NCI-H1417 treated with DMSO at 0.1 percent for 48 hours (cell line): ENCODE results near the gene SUCLG2.

Experiments
- DNase-seq: peaks from one replicate; lab custom pipeline; 2025; lab: John Stamatoyannopoulos, UW

SUCLG2 gene

DNA sequence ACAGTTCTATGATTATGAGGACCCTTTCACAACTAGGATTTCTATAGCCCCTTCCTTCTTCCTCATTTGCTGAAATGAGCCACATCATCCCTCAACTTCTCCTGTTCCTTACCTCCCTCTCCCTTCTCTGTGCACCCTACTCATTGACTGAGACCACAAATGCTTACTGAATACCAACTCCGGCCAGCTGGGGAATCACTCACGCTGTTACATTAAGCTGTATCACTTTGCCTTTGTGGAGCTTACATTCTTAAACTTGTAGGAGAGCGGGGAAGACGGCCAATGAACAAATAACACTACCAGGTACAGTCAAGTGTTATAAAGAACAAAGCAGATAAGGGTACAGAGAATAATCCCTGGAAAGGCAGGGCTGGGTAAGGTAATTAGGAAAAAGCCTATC lies 5.7 kb downstream of the SUCLG2 start:
- no peak for DNase-seq

DNA sequence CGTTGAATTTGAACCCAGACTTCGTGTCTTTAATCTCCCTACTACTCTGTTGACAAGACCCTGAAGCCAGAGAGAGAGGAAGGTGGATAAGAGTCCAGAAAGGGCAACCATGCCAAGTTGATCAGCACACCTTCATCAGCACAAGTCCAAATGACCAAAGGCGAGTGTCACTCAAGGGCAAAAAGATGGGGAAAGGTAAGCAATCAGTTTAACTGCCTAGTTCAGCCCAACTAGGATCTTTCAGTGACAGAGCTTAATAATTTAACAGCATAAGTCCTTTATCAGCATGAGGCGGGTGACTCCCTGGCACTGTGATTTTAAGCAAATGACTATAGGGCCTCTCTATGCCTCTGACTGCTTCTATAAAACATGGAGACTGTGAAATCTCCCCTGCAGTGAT lies 6.2 kb downstream of the SUCLG2 start:
- no peak for DNase-seq

DNA sequence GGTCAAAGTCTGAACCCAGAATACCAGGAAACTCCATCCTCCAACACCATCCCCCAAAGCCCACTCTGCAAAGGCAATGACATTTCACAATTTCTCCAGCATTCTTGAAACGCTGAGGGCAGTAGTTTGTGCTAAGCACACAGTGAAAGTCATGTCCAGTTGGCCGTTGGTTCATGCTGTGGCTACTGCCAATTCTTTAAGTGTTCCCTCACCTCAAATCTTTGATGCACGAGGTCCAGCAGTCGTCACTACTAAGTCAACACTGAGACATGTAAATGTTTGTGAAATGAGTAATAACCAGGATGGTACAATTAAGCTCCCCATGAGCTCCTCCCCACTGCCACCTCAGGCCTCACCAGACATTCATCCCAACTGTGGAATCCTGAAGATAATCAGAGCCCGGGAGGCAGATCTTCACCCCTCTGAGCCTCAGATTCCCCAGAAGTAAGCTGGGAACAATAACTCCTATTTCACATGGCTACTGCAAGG lies 7.0 kb downstream of the SUCLG2 start:
- no peak for DNase-seq

DNA sequence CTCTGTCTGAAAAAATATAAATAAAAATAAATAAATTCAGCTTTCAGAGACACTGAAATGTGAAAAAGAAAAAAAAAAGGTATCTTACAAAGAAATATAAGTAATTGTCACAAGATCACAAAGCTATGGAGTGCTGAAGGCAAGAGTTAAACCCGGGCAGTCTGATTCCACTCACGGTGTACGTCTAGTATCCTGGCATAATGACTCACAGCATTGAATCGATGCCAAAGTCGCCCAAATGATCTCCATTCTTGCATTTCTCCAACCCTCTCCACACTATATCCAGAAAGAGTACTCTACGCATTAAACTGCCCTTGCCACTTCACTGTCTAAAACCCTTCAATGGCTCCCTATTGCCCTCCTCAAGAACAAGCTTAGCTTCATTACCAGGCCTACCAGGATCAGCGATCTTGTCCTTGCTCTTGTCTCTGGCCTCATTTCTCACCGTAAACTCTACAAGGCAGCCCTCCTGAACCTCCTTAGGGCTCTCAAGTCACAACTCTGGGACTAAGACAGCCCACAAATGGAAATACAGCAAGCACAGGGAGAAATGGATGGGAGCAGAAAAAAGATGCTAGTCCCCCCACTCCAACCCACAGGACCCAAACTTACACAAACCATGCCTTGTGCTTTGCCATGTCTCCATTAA lies 7.7 kb downstream of the SUCLG2 start:
- no peak for DNase-seq

DNA sequence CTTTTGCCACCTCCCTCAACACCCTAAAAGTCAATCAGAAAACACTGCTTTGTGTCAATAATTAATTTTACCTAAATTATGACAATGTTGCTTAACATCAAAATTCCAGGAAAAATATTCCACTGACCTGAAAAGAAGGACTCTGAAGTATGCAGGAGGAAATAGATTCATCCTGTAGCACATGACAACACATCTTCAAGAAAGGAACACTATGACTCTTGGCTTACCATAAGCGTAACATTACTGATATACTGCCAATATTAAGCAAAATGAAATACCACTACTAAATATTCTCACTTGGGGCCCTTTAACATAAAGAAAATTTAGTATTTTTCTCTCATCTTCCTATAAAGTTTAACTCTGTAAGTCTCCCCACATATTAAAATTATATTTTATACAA lies 9.6 kb downstream of the SUCLG2 start:
- no peak for DNase-seq

DNA sequence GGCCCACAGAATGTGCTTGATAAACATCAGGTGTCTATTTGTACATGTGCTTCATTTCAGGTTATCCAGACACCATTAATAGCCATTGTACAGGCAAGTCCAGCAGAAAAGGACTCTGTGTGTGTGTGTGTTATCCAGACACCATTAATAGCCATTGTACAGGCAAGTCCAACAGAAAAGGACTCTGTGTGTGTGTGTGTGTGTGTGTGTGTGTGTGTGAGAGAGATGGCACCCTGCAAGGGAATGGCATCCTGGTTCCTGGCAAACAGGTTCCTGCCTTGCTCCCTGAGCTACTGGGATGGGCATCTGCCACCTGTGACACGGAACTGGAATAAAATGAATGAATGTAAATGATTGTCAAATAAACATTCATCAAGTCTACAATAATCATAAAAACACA lies 11.7 kb downstream of the SUCLG2 start:
- no peak for DNase-seq

DNA sequence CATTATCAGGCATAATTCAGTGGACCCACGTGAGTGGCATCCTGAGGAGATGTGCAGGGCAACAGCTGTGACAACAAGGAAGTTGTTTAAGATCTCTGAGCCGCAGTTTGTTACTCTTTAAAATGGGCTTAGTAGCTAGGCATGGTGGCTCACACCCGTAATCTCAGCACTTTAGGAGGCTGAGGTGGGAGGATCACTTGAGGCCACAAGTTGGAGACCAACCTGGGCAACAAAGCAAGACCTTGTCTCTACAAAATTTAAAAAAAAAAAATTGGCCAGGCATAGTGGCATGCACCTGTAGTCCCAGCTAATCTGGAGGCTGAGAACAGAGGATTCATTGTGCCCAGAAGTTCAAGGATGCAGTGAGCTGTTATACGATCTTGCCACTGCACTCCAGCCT lies 12.2 kb downstream of the SUCLG2 start:
- DNase-seq: no peak

DNA sequence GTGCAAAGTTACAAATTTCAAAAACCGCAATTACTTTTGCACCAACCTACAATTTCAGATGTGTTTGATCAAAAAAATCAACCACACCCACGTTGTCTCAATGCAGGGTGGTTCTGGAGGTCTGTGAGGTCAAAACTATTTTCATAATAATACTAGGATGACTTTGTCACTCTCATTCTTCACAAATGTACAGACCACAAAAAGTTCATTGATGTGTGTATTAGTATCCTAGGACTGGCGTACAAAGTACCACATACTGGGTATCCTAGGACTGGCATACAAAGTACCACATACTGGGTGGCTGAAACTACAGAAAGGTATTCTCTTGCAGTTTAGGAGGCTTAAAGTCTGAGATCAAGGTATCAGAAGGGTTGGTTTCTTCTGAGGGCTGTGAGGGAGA lies 13.0 kb downstream of the SUCLG2 start:
- no peak for DNase-seq

DNA sequence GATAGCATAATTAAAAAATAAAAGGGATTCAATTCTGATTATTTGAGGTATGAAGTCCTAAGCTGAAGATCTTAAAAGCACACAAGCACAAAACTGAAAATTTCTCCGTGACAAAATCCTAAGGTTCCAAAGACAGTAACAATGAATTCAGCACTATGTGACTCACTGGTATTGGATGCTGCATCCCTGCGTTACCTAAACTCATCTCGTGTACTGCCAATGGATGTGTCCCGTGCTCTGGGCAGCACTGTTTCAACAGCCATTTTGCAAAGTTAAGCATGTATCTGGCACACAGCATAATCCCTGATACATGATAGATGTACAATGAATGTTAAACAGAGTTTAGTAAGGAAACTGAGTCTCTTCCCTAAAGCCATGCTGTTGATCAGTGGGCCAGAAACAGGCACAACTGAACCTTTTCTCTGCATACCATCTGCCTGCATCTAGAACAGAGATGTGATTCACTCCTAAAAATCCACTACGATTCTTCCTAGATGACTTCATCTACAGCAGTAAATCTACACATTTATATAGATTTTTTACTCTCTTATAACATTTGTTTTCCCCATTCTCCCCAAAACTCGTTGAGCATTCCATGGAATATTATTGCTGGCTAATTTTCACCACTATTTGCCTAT lies 14.3 kb downstream of the SUCLG2 start:
- no peak for DNase-seq

DNA sequence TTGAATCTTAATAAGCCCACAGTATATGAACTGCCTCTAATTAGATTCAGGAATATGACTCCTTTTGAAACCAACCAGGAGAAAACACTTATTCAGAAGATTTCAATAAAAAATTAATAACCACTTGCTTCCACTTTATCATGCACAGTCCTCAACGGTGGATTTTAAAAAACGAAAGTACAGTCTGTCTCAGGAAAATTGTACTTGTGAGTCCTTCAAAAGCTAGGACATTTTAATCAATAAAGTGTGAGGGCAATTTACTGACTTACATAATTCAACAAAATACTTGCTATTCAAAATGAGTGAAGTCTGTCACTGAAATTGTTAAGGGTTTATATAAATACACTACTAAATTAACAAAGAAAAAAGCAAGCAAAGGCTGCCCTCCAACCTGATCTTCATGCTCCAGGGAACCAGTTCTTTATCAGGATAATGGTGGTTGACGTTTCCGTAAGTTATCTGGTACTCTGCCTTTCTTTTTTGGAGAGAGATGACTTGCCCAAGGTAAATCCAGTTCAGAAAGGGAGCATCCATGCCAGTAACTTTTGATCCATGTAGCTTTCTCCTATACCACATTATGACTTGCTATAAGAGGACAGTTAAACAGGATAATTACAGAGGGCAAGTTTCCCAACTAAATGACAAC lies 17.0 kb downstream of the SUCLG2 start:
- no peak for DNase-seq

DNA sequence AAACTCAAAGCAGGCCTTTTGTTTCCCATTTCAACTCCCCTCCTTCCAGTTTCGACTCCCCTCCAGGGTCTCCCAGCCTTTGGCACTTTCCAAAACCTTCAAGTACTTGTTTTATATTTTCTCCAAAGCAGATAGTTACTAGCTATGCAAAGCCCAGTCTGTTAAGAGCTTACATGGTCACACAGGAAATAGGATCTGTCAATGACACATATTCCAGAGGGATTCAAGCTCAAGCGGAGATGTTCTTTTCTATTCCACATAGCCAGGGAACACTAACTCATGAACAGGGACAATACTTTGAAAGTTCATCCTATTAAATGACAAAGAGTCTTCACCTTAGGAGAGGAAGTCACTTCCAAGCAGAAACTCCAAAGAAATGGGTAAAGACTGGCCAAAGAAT lies 18.6 kb downstream of the SUCLG2 start:
- no peak for DNase-seq

DNA sequence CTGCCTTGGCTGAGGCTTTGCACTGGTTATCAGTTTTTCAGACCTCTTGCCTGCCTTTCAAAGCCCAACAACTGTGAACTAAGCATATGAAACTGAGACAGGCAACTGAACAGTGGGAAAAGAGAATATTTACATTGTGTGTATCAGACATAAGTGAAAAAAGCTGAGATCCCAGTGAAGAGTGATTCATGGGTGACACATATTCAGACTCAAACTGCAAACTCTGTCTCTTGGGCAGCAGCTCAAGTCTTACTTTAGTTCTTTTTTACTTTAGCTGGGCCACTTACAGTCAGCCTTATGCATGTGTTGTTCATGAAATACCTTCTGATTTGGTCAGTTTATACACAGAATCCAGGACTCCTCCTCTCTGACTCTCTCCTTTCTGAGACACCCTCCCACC lies 19.2 kb downstream of the SUCLG2 start:
- DNase-seq: no peak

DNA sequence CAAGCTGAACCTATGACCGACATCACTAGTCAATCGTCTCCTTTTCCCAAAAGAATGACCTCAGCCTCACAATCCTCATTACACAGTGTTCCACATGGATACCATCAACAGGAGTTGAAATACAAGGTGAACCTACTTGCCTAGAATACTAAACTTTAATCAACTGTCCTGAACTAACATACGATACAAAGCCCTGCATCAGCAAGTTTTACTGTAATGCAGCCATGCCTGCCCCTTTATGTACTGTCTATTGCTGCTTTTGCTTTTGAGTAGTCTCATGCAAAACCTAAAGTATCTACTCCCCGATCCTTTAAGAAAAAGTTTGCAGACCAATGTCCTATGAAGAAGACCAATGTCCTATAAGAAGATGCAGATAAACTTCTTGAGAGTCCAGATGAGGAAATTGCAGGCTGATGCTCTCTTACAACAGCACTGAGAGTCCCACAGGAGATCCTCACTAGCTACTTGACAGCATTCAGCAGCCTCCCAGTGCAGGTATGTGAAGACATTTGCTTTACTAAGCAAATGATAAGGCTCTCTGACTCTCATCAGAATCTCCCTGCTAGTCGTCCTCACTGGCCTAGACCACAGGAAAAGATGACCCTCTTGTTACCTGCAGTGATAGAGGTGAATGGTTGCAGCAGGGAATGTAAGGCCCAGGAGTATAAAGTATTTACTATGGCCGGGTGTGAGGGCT lies 23.6 kb downstream of the SUCLG2 start:
- no peak for DNase-seq

DNA sequence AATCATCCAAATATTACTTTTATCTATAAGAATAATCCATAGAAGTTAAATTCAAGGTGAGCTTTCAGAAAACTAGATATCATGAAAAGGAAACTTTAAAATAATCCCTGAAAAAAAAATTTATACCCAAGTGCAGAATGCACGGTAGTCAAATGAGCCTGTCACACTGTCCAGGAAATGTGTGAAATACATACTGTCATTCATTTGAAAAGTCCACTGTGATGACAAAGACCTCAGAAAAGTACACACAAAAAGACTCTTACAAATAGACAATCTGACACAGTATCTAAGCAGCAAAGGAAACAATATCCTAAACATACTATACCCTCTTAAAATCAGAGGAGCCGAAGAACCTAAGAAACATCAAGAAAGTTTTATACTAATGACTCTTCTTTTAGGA lies 29.7 kb downstream of the SUCLG2 start:
- DNase-seq: no peak

DNA sequence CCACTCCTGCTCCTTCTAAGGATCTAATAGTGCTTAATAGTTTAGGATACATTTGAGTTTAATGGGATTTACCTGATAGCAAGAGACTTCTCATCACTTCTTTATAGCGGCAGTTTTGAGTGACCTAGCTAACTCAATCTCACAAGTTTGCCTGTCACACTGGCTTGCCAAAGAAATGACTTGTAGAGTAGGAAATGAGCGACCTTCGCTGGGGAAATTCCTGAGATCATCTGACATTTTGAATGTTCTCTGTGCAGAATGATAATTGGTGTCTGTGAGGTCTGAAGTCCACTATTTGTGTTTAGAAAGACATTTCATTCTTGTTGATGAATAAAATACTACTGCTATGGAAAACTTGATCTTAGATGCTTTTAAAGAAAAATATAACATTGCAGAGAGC lies 30.3 kb downstream of the SUCLG2 start:
- no peak for DNase-seq

DNA sequence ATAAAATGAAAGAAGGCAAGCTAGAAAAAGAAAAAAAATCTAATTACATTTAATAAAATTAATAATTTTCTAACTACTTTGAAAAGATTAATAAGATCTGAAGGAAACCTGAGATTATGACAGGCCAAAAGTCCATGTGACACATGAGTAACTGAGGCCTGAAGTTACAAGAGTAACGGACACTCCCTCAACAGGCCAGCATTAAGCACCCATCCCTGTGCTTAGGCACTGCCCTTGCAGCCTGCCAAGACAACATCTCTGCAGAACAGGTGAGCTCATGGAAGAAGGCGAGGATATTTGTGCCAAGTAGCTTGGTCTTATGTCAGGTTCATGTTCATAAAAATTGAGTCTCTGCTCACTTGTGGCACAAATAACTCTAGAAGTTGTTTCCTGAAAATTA lies 31.8 kb downstream of the SUCLG2 start:
- no peak for DNase-seq

DNA sequence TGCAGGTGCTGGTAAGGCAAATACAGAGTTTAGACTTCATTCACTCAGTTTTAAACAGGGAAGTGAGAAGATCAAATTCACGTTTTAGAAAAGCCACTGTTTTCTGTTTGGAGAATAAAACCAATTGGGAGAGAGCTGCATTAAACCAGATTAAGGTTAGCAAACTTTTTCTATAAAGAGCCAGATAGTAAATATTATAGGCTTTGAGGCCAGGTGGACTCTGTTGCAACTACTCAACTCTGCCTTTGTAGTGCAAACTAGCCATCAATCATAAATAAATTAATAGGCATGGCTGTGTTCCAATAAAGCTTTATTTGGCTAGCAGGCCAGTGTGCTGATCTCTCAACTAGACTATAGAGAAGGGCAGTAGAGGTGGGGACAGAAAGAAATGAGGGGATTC lies 33.5 kb downstream of the SUCLG2 start:
- DNase-seq: no peak

DNA sequence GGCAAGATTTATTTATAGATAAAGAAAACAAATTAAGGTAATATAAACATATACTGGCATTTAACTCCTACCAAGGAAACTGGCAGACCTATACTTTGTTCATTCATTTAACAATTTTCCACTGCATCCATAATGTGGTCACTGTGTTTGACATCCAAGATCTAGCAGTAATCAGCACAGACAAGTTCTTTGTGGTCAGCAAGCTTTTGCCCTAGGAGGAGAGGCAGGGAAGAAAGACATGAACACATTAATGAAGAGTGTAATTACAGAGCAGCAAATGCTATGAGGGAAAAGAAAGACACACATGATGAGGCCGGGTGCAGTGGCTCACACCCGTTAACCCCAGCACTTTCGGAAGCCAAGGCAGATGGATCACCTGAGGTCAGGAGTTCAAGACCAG lies 34.4 kb downstream of the SUCLG2 start:
- DNase-seq: no peak

DNA sequence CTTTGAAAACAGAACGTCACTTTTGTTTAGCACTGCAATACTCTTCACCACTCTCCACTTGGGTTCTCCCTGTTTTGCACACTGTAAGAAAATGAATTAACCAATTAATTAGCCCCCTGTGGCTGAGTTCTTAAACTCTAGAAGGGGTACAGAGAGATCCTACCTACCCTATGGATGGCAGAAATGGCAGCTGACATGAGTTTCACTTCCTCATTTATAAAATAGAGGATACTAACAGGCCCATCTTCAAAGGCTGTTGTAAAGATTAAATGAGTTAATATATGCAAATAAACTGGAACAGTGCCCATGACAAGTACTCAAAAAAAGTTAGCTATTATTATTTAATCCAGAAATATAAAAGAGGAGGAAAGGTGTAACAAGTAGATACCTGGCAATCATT lies 36.9 kb downstream of the SUCLG2 start:
- DNase-seq: no peak

DNA sequence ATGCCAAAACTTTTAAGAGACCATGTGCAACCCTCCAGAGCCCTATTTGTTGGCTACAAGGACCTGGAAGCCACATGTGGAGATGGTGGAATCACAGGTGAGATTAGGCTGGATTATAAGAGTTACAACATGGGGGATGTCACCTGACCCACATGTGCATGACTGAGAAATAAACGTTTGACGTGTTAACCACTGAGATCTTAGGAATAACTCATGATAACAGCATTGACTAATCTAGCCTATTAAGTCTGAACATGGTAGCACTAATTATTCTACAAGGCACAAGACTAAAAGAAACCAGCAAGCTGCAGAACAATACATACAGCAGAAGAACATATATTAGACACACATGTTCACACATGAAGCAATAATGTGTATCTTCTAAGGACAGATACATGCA lies 38.4 kb downstream of the SUCLG2 start:
- DNase-seq: no peak

DNA sequence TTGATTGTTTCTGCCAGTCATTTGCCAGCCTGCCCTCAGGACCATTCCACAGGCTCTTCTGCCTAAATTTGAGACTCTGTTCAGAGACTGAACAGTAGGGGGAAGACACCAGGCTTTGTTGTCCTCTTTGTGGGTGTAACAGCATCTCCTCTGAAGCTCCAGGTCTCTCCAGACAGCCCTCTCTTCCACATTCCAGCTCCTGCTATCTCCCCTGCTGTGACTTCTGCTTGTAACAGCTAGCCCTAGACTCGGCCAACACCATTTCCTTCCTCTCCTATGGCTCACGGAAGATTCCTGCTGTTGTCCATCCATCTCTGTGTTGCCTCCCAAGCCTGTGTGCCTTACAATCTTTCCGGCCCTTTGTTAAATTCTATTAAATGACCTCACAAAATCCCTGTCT lies 40.2 kb downstream of the SUCLG2 start:
- DNase-seq: no peak

DNA sequence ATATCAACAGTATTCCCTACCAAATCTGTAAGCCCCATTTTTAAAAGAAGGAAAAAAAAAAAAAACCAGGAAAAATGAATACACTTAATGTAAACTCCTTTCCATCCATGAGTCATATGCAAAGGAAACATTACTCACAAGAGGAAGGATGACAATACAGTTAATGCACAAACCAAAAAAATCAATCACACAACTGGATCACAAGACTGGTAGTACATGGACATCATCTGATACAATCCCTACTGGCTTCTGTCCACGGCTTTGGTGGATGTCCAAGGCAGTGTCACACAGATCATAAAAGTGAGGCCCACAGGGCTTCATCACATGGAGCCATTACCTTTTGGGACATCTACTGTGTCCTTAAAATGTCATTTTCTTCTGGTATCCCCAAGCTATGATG lies 44.0 kb downstream of the SUCLG2 start:
- DNase-seq: no peak

DNA sequence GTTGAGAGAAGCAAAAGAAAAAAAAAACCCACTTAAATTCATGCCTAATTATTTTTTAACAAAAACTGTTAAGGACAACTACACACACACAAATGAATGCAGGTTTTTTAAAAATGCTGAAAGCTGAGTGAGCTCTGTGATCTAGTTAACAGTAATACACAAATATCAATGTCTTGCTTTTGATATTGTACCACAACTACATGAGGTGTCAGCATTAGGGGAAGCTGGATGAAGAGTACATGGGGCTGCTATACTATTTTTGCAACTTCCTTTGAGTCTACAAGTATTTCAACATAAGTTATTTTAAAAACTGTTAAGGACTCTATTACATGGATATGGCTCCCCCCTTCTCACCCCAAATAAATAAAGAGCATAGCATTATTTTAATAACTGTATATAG lies 44.7 kb downstream of the SUCLG2 start:
- no peak for DNase-seq
